DMS79 (cell line): Measurements from ENCODE around the gene CTRB2.

ENCODE experiments used
- DNase-seq: peaks from one replicate; lab custom pipeline; 2025; lab: John Stamatoyannopoulos, UW

CTRB2 gene

DNA sequence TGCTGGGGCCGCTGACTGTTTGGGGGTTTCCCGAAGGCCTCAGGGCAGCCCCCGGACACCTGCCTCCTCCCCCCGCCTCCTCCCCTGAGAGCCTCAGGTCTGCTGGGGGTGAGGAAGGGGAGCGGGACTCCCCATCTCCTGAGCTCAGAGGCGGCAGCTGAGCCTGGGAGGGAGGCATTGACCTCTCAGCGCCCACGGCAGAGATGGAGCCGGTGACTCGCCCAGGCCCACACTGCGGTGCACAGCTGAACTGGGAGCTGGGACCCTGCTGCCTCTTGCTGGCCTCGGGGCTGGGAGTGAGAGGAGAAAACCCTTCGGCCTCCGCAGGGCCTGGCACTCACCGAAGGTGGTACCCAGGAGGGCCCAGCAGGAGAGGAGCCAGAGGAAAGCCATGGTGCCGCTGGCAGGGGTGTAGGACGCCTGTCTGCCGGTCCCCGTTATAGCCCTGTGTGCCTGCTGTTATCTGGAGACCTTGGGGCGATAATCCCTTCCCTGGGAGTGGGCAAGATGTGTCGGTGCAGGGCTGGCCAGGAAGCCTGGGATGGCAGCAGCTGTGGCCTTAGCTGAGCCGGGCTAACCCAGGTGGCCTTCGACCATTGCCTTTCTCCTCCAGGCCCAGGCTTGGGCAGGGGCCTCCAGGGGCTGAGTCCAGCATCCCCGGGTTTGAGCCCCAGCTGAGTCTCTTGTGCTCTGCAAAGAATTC is at the start of gene CTRB2:
Gene CTRB2 (minus strand): TSS at position 413 of the 703 bp plus-strand sequence. CDS start 20 bp downstream, at position 393.
- DNase-seq = no peak

DNA sequence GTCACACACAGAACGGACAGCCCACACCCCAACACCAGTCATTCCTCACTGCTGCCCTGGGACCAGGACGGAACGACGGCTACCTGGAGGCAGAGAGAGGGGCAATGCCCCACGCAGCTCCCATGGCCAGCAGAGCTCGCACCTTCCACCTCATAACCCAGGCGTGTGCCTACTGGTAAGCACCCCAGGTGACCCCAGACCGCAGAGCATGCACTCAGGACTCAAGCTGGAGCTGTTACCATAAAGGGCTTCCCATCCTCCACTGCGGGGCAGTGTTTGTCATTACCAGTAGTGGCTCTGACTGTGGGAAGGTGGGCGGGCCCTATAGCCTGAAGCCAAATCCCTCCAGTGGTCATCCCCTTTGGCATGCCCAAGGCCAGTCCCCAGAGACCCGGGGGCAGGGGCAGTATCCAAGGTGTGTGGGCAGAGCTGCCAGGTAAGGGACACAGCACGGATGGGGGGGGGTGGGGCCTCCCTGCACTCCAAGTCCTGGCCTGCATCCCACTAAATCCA is 49.2 kb upstream of the CTRB2 start:
- DNase-seq = no peak

DNA sequence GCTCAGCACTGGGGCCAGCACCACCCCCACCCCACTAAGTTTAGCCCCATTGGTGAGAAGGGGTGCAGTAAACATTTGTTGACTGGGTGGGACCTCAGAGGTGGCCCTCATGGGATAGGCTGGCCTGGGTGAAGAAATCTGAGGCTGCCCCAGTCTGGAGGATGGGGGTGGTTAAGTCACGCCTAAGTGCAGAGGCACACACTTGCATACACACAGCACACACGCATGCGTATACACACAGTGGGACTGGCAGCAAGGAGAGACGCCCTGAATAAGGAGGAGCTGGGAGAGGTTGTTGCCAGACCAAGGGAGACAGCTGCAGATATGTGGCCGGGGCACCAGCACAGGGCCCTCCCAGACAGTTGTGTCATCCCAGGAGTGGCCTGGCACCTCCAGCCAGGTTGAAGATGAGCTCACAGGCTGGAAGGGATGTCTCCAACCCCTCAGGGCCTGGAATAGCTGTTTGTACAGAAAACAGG is 47.4 kb upstream of the CTRB2 start:
- no peak for DNase-seq

DNA sequence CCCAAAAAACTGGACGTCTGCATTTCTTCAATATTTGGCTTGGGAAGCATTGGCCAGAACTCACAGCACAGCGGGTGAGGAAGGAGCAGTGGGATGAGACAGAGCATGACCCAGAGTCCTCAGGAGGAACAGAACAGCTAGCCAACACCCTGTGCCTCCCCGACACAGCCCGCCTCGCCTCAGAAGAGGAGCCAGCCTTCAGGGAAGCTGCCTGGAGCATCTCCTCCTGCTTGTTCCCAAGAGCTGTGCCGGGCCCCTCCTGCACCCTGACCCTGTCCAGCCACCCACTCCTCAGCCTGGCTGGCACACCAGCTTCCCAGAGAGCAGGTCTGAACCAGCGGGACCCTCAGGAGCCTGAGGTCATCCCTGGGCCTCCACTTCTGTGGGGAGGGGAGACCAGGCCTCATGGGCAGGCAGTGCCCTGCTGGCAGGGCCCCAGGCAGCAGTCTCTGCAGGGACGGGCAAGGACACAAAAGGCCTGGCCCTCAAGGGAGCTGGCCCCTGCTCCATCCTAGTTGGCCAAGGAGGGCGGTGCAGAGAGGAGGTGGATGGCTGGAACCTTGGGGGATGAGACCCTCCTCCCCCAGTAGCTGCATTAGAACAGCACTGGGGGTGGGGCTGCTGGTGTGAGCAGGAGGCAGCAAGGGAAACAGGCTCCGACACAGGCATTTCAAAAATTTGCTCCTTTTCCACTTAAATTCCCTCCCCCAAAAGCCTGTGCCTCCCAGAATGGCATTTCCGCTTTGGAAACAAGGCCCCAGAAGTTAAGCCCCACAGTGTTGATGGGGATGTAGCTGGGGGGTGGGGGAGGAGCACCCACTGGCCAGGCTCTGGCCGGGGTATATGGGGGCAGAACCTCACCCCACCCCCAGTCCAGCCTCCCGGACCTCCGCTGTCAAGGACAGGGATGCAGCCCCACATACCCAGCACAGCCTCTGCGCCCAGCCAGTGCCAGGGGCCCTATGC is 46.3 kb upstream of the CTRB2 start:
- no peak for DNase-seq

- DNase-seq = no peak
These were observed 45.3 kb upstream of the CTRB2 start for GRCh38 chr16:75252049-75252864.

GRCh38 chr16:75251280-75252048 is 44.5 kb upstream of the CTRB2 start, which contains the start of gene BCAR1:
Gene BCAR1, minus strand, starts transcription at chr16:75251624. Its CDS starts 142 bp downstream, at chr16:75251482.
- no peak for DNase-seq

- DNase-seq = no peak
These were observed 43.9 kb upstream of the CTRB2 start for GRCh38 chr16:75250809-75251279.

DNA sequence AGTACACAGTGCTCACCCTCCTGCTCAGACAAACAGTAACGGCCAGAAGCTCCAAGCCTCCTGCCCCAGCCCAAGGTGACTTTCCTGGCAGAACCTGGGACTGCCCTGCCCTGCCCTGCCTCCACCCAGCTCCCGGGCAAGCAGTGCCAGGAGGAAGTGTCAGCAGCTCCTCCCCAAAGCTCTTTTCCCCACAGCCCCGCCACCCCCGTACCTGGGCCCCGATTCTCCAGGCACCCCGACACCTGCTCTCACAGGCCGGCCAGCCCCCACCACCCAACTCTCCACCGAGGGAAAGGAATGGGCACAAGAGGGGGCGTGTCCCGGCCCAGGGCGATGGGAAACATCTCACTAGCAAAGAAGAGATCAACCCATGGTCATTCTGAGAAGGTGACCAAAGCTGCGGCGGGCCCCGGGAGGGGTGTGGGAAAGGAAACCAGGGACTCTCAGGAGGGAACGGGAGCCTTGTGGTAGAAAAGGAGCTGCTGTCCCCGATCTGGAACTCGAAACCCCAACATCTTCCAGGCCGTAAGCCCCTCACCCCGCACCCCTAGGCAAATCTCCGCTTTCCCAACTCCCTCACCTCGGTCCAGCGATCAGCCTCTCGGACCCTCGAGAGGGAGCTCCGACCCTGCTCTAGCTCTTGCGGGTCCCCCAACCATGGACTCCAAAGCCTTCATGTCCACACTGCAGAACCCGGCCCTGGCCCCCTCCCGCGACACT is 43.3 kb upstream of the CTRB2 start:
- no peak for DNase-seq

DNA sequence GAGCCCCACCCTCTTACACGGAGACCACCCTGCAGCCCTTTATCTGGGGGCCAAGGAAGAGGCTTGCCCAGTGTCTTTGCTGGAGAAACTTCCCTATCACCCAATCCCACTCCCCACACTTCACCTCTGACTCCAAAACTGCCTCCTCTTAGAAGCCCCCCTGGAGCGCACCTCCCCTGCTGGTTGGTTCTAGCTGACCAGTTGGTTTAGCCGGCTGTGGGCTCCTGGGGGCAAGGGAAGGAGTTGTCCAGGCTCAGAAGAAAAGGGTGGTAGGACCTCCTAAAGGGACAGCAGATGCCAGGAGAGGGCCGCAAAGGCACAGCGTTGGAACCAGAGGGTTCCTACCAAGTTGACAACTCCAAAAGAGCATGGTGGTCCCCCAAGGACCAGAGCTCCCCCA is 42.5 kb upstream of the CTRB2 start:
- no peak for DNase-seq

- no peak for DNase-seq
These were observed 41.8 kb upstream of the CTRB2 start for GRCh38 chr16:75248536-75249380.

DNA sequence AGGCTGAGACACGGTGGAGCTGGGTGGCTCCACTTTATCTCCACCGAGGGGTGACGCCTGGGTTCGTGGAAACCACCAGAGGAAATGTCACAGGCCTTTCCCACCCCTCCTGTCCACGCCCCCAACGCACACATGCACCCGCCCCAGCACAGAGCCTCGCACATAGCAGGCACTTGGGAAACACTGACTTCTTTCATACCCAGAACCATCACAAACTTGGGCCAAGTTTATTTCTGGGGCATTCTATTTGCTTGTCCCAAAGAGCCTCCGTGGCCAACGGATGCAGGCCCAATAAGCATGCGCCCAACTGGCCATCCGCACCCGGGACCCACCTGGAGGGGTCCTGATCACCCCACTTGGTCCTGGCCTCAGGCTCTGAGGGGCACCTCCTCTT is 41.2 kb upstream of the CTRB2 start:
- no peak for DNase-seq

- DNase-seq = no peak
These were observed 40.3 kb upstream of the CTRB2 start for GRCh38 chr16:75247249-75247648.

GRCh38 chr16:75246504-75247205 is 39.7 kb upstream of the CTRB2 start:
- no peak for DNase-seq

DNA sequence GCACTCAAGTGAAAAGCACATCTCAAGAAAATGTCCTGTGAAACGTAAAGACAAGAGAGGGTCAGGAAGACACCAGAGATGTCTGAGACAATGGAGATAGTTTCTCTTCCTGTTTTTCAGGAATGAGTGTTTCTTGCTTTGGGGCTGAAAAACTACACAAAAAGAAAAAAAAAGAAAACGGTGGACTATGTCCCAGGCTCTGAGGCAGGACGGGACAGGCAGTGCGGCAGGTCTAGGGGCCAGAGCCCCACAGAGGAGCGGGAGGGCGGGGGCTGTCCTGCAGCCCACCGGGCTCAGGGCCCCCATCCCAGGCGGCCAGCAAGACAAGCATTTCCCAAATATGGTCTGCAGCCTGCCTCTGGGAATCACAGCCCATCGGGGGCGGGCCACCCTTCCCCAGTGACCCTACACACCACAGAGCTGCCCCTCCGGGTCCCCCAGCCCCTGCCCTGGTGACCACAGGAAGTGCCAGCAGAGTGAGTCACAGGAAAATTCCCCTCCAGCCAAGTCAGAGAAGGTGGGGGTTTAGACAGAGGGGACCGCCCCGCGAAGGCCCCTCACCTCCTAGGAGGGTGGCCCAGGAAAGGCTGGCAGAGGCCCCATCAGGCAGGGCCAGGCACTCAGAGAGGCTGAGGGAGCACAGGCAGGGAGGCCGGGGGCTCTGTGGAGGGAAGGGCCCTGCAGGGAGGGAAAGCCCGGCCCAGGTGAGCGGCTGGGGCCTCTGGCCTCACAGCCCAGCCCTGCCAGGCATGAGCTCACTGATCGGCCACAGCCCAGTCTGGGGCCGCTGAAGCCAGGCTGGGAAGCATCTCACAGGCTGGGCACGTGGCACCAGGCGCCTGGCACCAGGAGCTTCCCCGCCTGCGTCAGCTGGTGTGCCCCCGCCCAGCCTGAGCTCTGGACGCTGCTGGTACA is 38.1 kb upstream of the CTRB2 start:
- DNase-seq = no peak

- no peak for DNase-seq
These were observed 37.4 kb upstream of the CTRB2 start for GRCh38 chr16:75244225-75244809.

DNA sequence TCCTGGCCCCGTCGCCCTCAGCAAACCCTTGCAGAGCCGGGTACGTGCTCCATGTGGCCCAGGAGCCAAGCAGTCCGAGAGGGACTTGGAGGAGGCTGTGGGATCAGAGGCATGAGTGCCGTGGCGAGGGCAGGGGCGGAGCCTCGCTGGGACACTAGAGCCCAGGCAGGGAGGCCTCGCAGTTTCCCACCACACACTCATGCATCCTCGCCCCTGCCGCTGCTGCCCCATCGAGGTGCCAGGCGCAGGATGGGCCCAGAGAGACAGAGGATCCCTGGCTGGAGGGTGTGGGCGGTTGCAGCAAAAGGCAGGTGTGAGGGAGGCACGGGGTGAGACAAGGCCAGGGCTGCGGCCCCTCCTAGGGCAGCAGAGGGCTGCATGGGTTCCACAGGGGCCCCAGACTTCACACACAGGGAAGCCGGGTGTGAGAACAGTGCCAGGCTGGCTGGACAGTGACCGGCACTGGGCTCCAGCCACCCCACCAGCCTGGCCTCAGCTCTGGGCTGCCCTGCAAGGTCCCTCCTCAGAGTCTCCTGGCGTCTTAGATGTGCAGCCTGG is 36.8 kb upstream of the CTRB2 start:
- no peak for DNase-seq
